HG03108 (cell line): ENCODE data around the gene DLK2.

Experiments
- ATAC-seq: cut with Tn5 transposase; IDR thresholded peaks from one replicate; pipeline ENCODE4 v1.9.1; 2021; ENCODE audit warnings: moderate library complexity; ENCODE audit not compliant: unreplicated experiment

The DLK2 gene

DNA sequence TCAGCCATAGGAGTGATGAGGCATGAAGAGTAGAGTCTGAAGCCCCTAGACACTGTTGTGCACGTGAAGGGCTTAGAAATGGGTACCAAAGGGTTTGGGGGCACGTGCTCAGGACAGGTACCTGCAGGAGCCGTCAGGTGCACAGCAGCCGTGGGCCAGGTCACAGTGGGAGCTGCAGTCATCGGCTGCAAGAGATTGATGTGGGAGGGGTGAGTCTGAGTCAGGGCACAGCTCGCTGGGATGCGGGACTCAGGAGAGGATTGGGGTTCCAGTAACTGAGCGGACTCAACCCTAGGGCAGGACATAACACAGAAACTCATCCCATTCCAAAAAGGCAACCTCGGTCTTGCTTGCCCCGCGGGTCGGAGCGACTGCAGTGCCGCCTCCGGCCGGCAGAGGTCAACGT is 1.1 kb downstream of the DLK2 start:
- peak; percentile 58 for ATAC-seq

DNA sequence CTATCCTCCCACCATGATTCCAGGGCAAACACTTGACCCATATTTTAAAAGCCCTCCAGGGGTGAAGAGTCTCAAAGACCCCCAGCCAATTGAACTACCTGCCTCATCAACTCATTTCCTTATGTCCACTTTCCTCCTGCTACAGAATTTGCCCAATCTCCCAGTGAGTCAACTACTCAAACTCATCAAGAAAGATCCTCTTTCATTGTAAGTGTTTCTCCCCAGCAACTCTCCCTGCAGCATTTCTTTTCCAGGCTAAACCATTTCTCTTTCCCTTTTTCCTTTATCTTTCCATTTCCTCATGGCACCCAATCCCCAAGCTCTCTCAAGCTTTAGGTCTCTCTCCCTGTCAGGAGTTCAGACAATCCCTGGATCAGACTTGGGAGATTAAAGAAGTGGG is 1.5 kb downstream of the DLK2 start:
- no peak for ATAC-seq

DNA sequence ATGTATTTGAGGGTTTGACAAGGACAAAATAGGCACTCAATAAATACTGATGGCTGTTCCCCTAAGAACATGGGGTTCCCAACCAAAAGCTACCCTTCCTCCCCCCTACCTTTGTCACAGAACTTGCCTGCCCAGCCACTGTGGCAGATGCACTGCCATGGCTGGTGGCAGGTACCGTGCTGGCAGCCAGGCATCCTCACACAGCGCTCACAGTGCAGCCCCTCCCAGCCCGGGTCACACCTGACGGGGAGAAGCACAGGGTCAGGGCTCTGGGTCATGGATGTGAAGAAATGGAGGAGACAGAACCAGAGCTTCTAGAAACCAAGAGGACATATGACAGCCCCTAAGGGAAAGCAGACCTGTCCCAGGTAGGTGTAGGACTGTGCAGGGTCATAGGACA is 2.5 kb downstream of the DLK2 start:
- ATAC-seq = no peak

DNA sequence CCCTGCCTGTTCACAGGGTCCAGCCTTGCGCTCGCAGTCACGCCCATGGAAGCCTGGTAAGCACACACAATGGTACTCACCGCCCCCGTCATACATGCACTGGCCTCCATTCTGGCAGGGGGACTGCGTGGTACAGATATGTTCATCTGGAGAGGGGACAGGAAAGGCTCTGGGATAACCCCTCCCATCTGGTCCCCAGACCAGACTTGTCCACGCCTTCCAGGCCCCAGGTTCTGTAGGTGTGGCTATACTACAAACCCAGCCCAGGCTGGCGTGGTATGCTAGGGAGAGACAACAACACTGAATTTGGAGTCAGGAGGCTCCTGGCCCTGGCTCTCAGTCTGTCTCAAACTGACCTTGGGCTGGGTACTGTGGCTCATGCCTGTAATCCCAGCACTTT is 3.4 kb downstream of the DLK2 start:
- no peak for ATAC-seq

- ATAC-seq = no peak
Measured at GRCh38 chr6:43451348-43451747, 4.0 kb downstream of the DLK2 start.

DNA sequence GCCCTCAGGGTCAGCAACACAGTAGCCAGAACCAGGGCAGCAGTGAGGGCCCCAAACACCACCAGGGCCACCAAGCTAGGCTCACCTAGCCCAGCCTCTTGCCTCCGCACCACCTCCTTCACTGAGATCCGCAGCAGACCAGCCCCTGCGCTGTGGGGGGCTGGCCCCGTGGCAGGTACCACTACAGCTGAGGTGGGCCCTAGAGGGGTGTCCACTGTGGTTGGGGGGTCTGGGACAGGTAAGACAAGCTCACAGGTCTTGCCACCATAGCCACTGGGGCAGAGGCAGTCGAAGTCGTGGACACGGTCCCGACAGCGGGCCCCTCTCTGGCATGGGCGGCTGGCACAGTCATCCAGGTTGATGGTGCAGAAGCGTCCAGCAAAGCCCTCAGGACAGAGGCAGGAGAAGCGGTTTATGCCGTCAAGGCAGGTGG is 4.6 kb downstream of the DLK2 start:
- ATAC-seq = no peak

DNA sequence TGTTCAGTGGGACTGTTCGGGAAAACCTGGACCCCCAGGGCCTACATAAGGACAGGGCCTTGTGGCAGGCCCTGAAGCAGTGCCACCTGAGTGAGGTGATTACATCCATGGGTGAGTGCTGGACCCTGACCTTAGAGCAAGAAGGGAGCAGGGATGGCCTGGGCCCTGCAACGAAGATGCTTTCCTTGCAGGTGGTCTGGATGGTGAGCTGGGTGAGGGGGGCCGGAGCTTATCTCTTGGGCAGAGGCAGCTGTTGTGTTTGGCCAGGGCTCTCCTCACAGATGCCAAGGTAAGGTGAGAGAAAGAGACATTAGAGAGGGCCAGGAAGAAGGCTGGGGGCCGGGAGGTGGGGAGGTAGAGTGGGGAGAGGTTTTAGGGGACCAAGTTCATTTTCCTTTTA is 6.4 kb downstream of the DLK2 start:
- ATAC-seq = no peak

GRCh38 chr6:43447604-43448003 is 7.7 kb downstream of the DLK2 start:
- ATAC-seq = no peak

DNA sequence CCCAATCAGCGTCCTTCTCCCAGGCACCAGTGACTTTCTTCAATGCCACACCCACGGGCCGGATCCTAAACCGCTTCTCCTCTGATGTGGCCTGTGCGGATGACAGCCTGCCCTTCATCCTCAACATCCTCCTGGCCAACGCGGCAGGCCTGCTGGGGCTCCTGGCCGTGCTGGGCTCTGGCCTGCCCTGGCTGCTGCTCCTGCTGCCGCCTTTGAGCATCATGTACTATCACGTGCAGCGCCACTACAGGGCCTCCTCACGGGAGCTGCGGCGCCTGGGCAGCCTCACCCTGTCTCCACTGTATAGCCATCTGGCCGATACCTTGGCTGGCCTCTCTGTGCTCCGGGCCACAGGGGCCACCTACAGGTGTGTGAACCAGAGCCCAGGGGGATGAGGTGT is 9.8 kb downstream of the DLK2 start:
- ATAC-seq = no peak

DNA sequence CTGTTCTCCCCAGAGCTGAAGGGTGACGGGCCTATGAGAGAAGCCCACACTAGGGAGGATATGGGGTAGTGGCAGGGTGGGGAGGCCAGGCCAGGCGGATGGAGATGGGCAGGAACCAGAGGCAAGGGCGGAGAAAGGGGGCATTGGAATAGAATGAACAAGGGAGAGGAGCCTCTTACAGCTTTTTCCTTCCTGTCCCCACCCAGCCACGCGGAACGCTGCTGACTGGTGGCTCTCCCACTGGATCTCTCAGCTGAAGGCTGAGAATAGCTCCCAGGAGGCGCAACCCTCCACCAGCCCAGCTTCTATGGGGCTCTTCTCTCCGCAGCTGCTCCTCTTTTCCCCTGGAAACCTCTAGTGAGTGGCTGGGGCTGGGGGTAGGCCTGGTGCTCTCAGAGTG is 10.8 kb downstream of the DLK2 start:
- no peak for ATAC-seq

DNA sequence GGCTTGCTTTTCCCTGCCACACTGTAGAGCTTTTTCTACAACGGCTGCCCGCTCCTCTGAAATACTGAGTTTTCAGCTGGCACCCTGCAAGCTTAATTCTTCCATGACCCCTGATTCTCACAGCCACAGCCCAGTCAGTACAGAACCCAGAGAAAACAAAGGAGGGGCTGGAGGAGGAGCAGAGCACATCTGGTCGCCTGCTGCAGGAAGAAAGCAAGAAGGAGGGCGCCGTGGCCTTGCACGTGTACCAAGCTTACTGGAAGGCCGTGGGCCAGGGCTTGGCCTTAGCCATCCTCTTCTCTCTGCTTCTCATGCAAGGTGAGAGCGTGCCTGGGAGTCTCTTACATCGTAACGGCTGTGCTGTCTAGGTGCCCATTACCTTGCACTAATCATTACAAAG is 11.3 kb downstream of the DLK2 start:
- no peak for ATAC-seq

GRCh38 chr6:43442935-43443334 is 12.4 kb downstream of the DLK2 start:
- ATAC-seq = no peak

GRCh38 chr6:43437700-43438099 is 17.6 kb downstream of the DLK2 start:
- ATAC-seq = no peak

DNA sequence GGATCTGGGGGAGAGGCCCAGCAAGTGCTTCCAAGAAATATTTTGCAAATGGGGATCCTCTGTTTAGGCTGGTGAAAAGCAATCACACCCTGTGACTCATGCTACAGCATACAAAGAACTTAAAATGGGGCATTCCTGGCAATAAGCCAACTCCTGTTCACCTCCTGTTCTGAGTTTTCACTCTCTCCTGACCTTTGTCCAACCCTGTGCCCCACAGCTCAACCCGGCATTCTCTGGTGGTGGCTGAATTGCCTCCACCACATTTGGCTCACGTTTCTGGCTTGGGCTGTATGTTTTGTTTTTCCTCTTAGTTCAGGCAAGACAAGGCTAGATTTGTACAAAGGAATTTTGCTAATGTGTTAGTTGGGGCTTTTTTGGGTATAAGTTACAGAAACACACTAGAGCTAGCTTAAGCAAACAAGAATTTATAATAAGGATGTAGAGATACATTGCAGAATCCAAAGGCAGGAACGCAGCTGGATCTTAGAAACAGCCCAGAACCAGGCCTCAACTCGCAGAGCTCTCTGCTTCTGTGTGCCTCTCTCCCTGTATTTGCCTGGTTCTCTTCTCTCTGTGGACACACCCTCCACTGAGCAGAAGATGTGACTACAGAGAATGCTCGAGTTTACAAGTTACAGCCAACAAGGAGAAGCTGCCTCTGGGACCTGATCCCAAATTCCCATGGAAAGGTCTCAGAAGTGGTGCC is 18.6 kb downstream of the DLK2 start:
- no peak for ATAC-seq

GRCh38 chr6:43435682-43436437 is 19.5 kb downstream of the DLK2 start:
- no peak for ATAC-seq

GRCh38 chr6:43434943-43435342 is 20.4 kb downstream of the DLK2 start:
- ATAC-seq = no peak

DNA sequence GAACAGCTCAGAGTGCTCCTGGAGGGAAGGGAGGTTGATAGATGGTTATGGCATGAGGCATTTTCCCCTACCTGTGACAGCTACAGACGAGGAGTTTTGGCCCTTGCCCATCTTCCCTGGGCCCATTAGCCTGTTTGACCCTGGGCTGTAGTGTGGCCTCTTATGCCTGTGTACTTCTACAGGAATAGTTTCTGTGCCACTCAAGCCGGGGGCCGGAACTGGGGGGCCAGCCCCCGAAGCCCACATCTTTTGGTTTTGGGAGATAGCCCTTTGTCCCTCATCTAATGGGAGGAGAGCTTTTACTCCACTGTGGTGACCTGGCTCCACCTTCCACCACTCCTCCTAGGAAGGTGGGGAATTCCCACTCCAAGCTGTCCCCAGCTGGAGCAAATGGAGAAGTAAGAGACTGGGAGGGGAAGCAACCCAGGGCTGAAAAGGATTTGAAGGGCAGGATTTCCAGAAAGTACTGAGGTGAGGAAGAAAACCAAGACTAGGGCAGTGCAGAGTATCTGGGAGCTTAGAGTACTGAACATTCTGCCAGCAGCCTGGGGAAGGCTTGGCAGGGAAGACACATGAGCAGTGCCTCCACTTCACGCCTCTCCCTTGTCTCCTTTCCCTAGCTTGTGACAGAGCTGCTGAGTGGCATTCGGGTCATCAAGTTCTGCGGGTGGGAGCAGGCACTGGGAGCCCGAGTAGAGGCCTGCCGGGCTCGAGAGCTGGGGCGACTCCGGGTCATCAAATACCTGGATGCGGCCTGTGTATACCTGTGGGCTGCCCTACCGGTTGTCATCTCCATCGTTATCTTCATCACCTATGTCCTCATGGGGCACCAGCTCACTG is 21.1 kb downstream of the DLK2 start:
- no peak for ATAC-seq

DNA sequence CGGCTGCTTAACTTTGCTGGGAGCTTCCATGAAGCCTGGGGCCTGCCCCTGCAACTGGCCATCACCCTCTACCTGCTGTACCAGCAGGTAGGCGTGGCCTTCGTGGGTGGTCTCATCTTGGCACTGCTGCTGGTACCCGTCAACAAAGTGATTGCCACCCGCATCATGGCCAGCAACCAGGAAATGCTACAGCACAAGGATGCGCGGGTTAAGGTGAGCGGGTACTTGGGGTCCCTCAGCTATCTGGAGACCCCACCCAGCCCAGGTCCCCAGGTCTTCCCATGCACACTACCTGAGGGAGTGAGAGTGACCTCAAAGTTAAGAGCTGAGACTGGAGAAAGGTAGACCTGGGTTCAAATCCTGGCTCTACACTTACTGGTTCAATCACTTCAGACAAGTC is 22.2 kb downstream of the DLK2 start:
- no peak for ATAC-seq

GRCh38 chr6:43432009-43432945 is 23.1 kb downstream of the DLK2 start:
- no peak for ATAC-seq

DNA sequence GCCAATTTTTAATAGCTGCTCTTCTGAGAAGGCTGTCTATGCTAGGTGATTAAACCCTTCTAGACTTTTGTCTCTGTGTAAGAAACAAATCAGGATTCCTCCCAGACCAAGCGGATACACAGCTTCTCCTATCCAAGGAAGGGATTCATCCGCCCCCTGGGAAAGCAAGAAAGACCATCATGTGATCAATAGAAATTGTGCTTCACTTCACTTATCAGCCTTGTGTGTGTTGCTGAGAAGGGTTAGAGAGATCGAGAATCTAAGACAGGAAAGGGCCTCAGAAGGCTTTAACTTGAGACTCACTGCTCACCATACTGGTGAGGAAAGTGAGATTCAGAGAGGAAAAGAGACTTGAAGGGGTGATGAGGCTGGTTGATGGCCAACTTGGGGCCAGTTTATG is 26.5 kb downstream of the DLK2 start:
- no peak for ATAC-seq

GRCh38 chr6:43428112-43428570 is 27.2 kb downstream of the DLK2 start:
- ATAC-seq = no peak
